H9 (cell line): ENCODE results near the gene MYDGF. TPM values are rescaled to one million over a fixed set of nuclear protein-coding genes. Genes with fewer than 3 reads are reported as not detected.

ENCODE experiments used
- DNase-seq: peaks from one replicate; pipeline ENCODE4 v3.0.0-alpha.2; 2017
- H2AFZ ChIP-seq: one replicate; pipeline ENCODE4 v1.6.1; 2013; ENCODE audit warnings: mild to moderate bottlenecking, low read length, control low read depth, moderate library complexity
- H2AK5ac ChIP-seq: 2 replicates; pipeline ENCODE4 v1.6.1; 2013; ENCODE audit warnings: low read length, control low read depth, mixed read lengths; ENCODE audit not compliant: insufficient read length
- H2BK120ac ChIP-seq: one replicate; pipeline ENCODE4 v1.6.1; 2013; ENCODE audit warnings: low read depth, mild to moderate bottlenecking, low read length, control low read depth, inconsistent platforms; ENCODE audit not compliant: poor library complexity, severe bottlenecking
- H2BK12ac ChIP-seq: 2 replicates; pipeline ENCODE4 v1.6.1; 2013; ENCODE audit warnings: low read length, control low read depth, mixed read lengths, low read depth; ENCODE audit not compliant: insufficient read length
- H2BK15ac ChIP-seq: 2 replicates; pipeline ENCODE4 v1.6.1; 2013; ENCODE audit warnings: low read depth, low read length, control low read depth
- H2BK20ac ChIP-seq: one replicate; pipeline ENCODE4 v1.6.1; 2013; ENCODE audit warnings: low read depth, mild to moderate bottlenecking, low read length, control low read depth, inconsistent platforms; ENCODE audit not compliant: poor library complexity, severe bottlenecking
- H2BK5ac ChIP-seq: 2 replicates; pipeline ENCODE4 v1.6.1; 2013; ENCODE audit warnings: low read length, control low read depth, mixed read lengths; ENCODE audit not compliant: insufficient read length
- H3K14ac ChIP-seq: 2 replicates; pipeline ENCODE4 v1.6.1; 2013; ENCODE audit warnings: low read length, control low read depth; ENCODE audit not compliant: insufficient read depth
- H3K18ac ChIP-seq: 2 replicates; pipeline ENCODE4 v1.6.1; 2013; ENCODE audit warnings: low read depth, mild to moderate bottlenecking, mixed read lengths, low read length, control low read depth; ENCODE audit not compliant: insufficient read length
- H3K23ac ChIP-seq: 2 replicates; pipeline ENCODE4 v1.6.1; 2013; ENCODE audit warnings: low read length, control low read depth, mixed read lengths, low read depth; ENCODE audit not compliant: insufficient read length
- H3K23me2 ChIP-seq: 2 replicates; pipeline ENCODE4 v1.6.1; 2013; ENCODE audit warnings: low read depth, mild to moderate bottlenecking, mixed read lengths, low read length, control low read depth; ENCODE audit not compliant: insufficient read length, poor library complexity, severe bottlenecking
- H3K27ac ChIP-seq: 2 replicates; pipeline ENCODE4 v1.5.1; 2013; ENCODE audit warnings: low read length, control low read depth, mixed read lengths, low read depth; ENCODE audit not compliant: insufficient read length
- H3K27me3 ChIP-seq: 2 replicates; pipeline ENCODE4 v1.6.1; 2013; ENCODE audit warnings: low read length, control low read depth, inconsistent platforms; ENCODE audit not compliant: insufficient read depth
- H3K4ac ChIP-seq: 2 replicates; pipeline ENCODE4 v1.6.1; 2013; ENCODE audit warnings: low read depth, mild to moderate bottlenecking, control low read depth, inconsistent platforms, low read length, moderate library complexity
- H3K4me1 ChIP-seq: 2 replicates; pipeline ENCODE4 v1.6.1; 2013; ENCODE audit warnings: low read length, control low read depth, inconsistent platforms; ENCODE audit not compliant: insufficient read depth
- H3K4me2 ChIP-seq: 2 replicates; pipeline ENCODE4 v1.6.1; 2013; ENCODE audit warnings: low read length, control low read depth, mixed read lengths; ENCODE audit not compliant: insufficient read length, insufficient read depth
- H3K56ac ChIP-seq: 2 replicates; pipeline ENCODE4 v1.6.1; 2013; ENCODE audit warnings: low read depth, mild to moderate bottlenecking, mixed read lengths, low read length, control low read depth; ENCODE audit not compliant: insufficient read length
- H3K79me1 ChIP-seq: 2 replicates; pipeline ENCODE4 v1.6.1; 2013; ENCODE audit warnings: low read depth, mild to moderate bottlenecking, moderate library complexity, low read length, control low read depth, inconsistent platforms; ENCODE audit not compliant: insufficient read depth, poor library complexity, severe bottlenecking
- H3K79me2 ChIP-seq: 2 replicates; pipeline ENCODE4 v1.6.1; 2013; ENCODE audit warnings: low read length, control low read depth, inconsistent platforms; ENCODE audit not compliant: insufficient read depth
- H3K9ac ChIP-seq: 2 replicates; pipeline ENCODE4 v1.6.1; 2013; ENCODE audit warnings: low read length, control low read depth, mixed read lengths; ENCODE audit not compliant: insufficient read length; ENCODE audit errors: extremely low read depth
- H3K9me3 ChIP-seq: one replicate; pipeline ENCODE4 v1.6.1; 2013; ENCODE audit warnings: low read depth, low read length, inconsistent platforms; ENCODE audit not compliant: control insufficient read depth
- H3T11ph ChIP-seq: one replicate; pipeline ENCODE4 v1.6.1; 2013; ENCODE audit warnings: mild to moderate bottlenecking, low read length, control low read depth, inconsistent platforms
- H4K20me1 ChIP-seq: one replicate; pipeline ENCODE4 v1.6.1; 2013; ENCODE audit not compliant: control insufficient read depth, insufficient read length, insufficient read depth
- H4K5ac ChIP-seq: 2 replicates; pipeline ENCODE4 v1.6.1; 2013; ENCODE audit warnings: low read depth, mild to moderate bottlenecking, mixed read lengths, low read length, control low read depth; ENCODE audit not compliant: insufficient read length
- H4K8ac ChIP-seq: replicated peaks from 2 replicates; pipeline ENCODE4 v1.6.1; 2013; ENCODE audit warnings: low read length, control low read depth, mixed read lengths, low read depth; ENCODE audit not compliant: insufficient read length
- H4K91ac ChIP-seq: 2 replicates; pipeline ENCODE4 v1.6.1; 2013; ENCODE audit warnings: low read depth, mild to moderate bottlenecking, moderate library complexity, mixed read lengths, low read length, control low read depth; ENCODE audit not compliant: insufficient read length
- H3K27ac Mint-ChIP-seq, 3 experiments: 2 replicates in 2 of 3; 3 replicates in 1 of 3; pipeline ENCODE4 v1.8.0; 2020 to 2021; ENCODE audit warnings: mixed read lengths in 3 of 3, mild to moderate bottlenecking in 1 of 3, moderate library complexity in 1 of 3
- H3K27me3 Mint-ChIP-seq: 2 replicates; pipeline ENCODE4 v1.8.0; 2021; ENCODE audit warnings: low read depth, mild to moderate bottlenecking, moderate library complexity, mixed read lengths
- H3K36me3 Mint-ChIP-seq, 3 experiments: 2 replicates in 2 of 3; 3 replicates in 1 of 3; pipeline ENCODE4 v1.8.0; 2020 to 2021; ENCODE audit warnings: low read depth in 3 of 3, mixed read lengths in 3 of 3; ENCODE audit not compliant: insufficient read depth in 1 of 3
- H3K4me1 Mint-ChIP-seq, 2 experiments: 2 replicates each; pipeline ENCODE4 v1.8.0; 2020; ENCODE audit warnings: mixed read lengths in 2 of 2
- H3K4me3 Mint-ChIP-seq, 2 experiments: 2 replicates in 1 of 2; 3 replicates in 1 of 2; pipeline ENCODE4 v1.8.0; 2020 to 2021; ENCODE audit warnings: mild to moderate bottlenecking in 2 of 2, mixed read lengths in 2 of 2, moderate library complexity in 1 of 2
- H3K9me3 Mint-ChIP-seq, 2 experiments: 2 replicates in 1 of 2; 3 replicates in 1 of 2; pipeline ENCODE4 v1.8.0; 2020; ENCODE audit warnings: mild to moderate bottlenecking in 2 of 2, mixed read lengths in 2 of 2, moderate library complexity in 1 of 2
- WGBS: extraction: QIAGEN DNeasy Blood & Tissue Kit; methylation state at CpG from one replicate; pipeline ENCODE4 v1.1.7; 2013; ENCODE audit warnings: missing lambda C conversion rate, low lambda C conversion rate, mixed read lengths; ENCODE audit not compliant: insufficient read length; ENCODE audit errors: extremely low coverage; 5-methylcytosine and 5-hydroxymethylcytosine counted together
- total RNA-seq: library from RNA; stranded (reverse); gene quantifications from 2 replicates; pipeline ENCODE4 v1.2.1, GENCODE V29; 2021
- TF ChIP-seq, protein P1 (sequence below): fragments of 200-600 bp; sonication (generic); conservative IDR thresholded peaks from 3 replicates; pipeline ENCODE4 v1.8.0; 2021; ENCODE audit warnings: antibody characterized with exemption, mild to moderate bottlenecking

Gene MYDGF
- total RNA-seq, 1 experiment from 2014 or later, result 43.4 TPM

DNA sequence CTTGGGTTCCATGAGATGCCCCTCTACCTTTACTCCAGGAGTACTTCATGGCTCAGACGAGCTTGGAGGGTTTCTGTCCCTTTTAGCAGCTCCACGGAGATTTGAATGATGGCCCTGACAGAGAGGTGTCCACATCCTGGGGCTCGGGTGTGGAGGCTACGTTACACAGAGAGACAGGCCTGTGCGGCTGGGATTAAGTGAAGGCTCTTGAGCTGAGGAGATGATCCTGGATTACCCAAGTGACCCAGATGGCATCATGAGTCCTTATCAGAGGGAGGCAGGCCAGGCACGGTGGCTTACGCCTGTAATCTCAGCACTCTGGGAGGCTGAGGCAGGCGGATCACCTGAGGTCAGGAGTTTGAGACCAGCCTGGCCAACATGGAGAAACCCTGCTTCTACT is 41.1 kb upstream of the MYDGF start:
- no peak overlapping the region for H3K18ac ChIP-seq
- H3T11ph ChIP-seq, result no peak overlapping the region
- TF ChIP-seq, protein P1, sequence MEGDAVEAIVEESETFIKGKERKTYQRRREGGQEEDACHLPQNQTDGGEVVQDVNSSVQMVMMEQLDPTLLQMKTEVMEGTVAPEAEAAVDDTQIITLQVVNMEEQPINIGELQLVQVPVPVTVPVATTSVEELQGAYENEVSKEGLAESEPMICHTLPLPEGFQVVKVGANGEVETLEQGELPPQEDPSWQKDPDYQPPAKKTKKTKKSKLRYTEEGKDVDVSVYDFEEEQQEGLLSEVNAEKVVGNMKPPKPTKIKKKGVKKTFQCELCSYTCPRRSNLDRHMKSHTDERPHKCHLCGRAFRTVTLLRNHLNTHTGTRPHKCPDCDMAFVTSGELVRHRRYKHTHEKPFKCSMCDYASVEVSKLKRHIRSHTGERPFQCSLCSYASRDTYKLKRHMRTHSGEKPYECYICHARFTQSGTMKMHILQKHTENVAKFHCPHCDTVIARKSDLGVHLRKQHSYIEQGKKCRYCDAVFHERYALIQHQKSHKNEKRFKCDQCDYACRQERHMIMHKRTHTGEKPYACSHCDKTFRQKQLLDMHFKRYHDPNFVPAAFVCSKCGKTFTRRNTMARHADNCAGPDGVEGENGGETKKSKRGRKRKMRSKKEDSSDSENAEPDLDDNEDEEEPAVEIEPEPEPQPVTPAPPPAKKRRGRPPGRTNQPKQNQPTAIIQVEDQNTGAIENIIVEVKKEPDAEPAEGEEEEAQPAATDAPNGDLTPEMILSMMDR, result no peak
- no peaks in the 10 kb centered on the region for H3K4me1 ChIP-seq
- H2BK5ac ChIP-seq, result no peak overlapping the region
- H3K79me2 ChIP-seq, result no peaks in the 10 kb centered on the region
- H2BK120ac ChIP-seq, result no peak overlapping the region
- Mint-ChIP-seq H3K27ac (no peak overlapping the region), H3K4me1 (no peaks in the 10 kb centered on the region), H3K36me3 (peaks cover 27 to 64% (median 61%) of the 10 kb centered on the region in 3 experiments; a peak in 6 of 7 replicates), H3K27me3 (no peaks in the 10 kb centered on the region), H3K4me3 (no peak overlapping the region), H3K9me3 (no peaks in the 10 kb centered on the region)
- no peak for DNase-seq
- no peaks in the 10 kb centered on the region for H3K9me3 ChIP-seq
- no peak overlapping the region for H3K23ac ChIP-seq
- H3K14ac ChIP-seq, result no peak overlapping the region
- no peak overlapping the region for H2BK15ac ChIP-seq
- H3K79me1 ChIP-seq, result no peaks in the 10 kb centered on the region
- H3K27me3 ChIP-seq, result no peaks in the 10 kb centered on the region
- H3K56ac ChIP-seq, result no peak overlapping the region
- H2AK5ac ChIP-seq, result no peak overlapping the region
- no peak overlapping the region for H2BK20ac ChIP-seq
- H2BK12ac ChIP-seq, result no peak overlapping the region
- no peak overlapping the region for H4K91ac ChIP-seq
- no peak overlapping the region for H3K9ac ChIP-seq
- no peaks in the 10 kb centered on the region for H3K23me2 ChIP-seq
- no peaks in the 10 kb centered on the region for H4K20me1 ChIP-seq
- H3K27ac ChIP-seq, result no peak overlapping the region
- no CpG with 5 or more reads among the region's 8 CpGs for WGBS
- no peak overlapping the region for H2AFZ ChIP-seq
- no peak overlapping the region for H4K5ac ChIP-seq
- no peak overlapping the region for H3K4ac ChIP-seq
- H4K8ac ChIP-seq, result no peak overlapping the region
- no peak overlapping the region for H3K4me2 ChIP-seq
